Liver (tissue), 3 donors: Measurements from ENCODE around the gene TTYH3.

Experiments
- HNF4G ChIP-seq: IDR thresholded peaks from 2 replicates; pipeline ENCODE4 v1.6.1; 2016; ENCODE audit warnings: antibody characterized with exemption
- JUND ChIP-seq, 2 donors: IDR thresholded peaks; 2 replicates each; pipeline ENCODE4 v1.6.1; 2016; ENCODE audit warnings: antibody characterized with exemption in 2 of 2
- MAX ChIP-seq: IDR thresholded peaks from 2 replicates; pipeline ENCODE4 v1.6.1; 2016; ENCODE audit warnings: antibody characterized with exemption
- NR2F2 ChIP-seq: IDR thresholded peaks from 2 replicates; pipeline ENCODE4 v1.6.1; 2016; ENCODE audit warnings: antibody characterized with exemption
- SP1 ChIP-seq: IDR thresholded peaks from 2 replicates; pipeline ENCODE4 v1.6.1; 2018; ENCODE audit warnings: antibody characterized with exemption, mild to moderate bottlenecking
- TAF1 ChIP-seq: conservative IDR thresholded peaks from 2 replicates; pipeline ENCODE4 v1.6.1; 2016; ENCODE audit warnings: antibody characterized with exemption, mild to moderate bottlenecking
- YY1 ChIP-seq: IDR thresholded peaks from 2 replicates; pipeline ENCODE4 v1.6.1; 2016; ENCODE audit warnings: antibody characterized with exemption, mild to moderate bottlenecking
- TF ChIP-seq, protein P1 (sequence below): fragments of 150-350 bp; IDR thresholded peaks from 2 replicates; pipeline ENCODE4 v1.5.1; 2017; ENCODE audit warnings: improper control_type of control experiment, low read depth, low read length; ENCODE audit not compliant: missing input control
- TF ChIP-seq, protein P2 (sequence below): IDR thresholded peaks from 2 replicates; pipeline ENCODE4 v1.6.1; 2016; ENCODE audit warnings: antibody characterized with exemption
- TF ChIP-seq, protein P3 (sequence below): IDR thresholded peaks from 2 replicates; pipeline ENCODE4 v1.6.1; 2016; ENCODE audit warnings: antibody characterized with exemption, mild to moderate bottlenecking
- TF ChIP-seq, protein P4 (sequence below): IDR thresholded peaks from 2 replicates; pipeline ENCODE4 v1.6.1; 2016; ENCODE audit warnings: antibody characterized with exemption
- donor health status: healthy.
- donor health status: healthy.

DNA sequence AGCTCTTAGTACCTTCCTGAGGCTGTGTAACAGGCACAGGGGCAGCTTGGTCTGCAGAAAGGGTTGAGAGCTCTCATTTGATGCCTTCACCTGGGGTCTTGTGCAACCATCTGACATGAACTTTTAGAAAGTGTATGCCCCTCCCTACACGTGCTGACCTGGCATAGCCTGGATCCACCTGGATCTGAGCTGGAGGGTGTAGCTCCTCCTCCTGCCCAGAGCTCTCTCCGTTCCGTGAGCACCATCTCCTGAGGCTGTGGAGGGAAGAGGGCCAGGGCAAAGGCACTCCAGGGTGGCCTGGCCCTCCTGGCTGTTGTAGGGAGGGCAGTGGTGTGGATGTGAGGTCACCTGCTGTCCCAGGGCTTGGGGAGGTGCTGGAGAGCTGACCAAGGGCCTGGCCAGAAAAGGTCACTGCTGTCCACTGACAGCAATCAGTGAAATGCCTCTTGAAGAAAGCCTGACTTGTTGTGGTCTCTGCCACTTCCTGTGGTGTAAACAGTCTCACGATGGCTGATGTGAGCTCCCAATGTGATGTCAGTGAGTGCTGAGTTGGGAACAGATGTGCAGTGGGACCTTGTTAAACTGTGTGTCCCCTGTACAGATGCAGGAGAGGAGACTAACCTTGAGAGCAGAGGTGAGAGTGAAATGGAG is 79.2 kb downstream of the TTYH3 start:
- TF ChIP-seq, protein P1, sequence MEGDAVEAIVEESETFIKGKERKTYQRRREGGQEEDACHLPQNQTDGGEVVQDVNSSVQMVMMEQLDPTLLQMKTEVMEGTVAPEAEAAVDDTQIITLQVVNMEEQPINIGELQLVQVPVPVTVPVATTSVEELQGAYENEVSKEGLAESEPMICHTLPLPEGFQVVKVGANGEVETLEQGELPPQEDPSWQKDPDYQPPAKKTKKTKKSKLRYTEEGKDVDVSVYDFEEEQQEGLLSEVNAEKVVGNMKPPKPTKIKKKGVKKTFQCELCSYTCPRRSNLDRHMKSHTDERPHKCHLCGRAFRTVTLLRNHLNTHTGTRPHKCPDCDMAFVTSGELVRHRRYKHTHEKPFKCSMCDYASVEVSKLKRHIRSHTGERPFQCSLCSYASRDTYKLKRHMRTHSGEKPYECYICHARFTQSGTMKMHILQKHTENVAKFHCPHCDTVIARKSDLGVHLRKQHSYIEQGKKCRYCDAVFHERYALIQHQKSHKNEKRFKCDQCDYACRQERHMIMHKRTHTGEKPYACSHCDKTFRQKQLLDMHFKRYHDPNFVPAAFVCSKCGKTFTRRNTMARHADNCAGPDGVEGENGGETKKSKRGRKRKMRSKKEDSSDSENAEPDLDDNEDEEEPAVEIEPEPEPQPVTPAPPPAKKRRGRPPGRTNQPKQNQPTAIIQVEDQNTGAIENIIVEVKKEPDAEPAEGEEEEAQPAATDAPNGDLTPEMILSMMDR = no peak
- TF ChIP-seq YY1 (no peak), SP1 (no peak), MAX (no peak), JUND (IDR thresholded peaks at IDR 0.05) (no peak), NR2F2 (no peak), TAF1 (no peak), HNF4G (no peak)
- TF ChIP-seq, protein P2, sequence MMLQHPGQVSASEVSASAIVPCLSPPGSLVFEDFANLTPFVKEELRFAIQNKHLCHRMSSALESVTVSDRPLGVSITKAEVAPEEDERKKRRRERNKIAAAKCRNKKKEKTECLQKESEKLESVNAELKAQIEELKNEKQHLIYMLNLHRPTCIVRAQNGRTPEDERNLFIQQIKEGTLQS = no peak
- TF ChIP-seq, protein P3, sequence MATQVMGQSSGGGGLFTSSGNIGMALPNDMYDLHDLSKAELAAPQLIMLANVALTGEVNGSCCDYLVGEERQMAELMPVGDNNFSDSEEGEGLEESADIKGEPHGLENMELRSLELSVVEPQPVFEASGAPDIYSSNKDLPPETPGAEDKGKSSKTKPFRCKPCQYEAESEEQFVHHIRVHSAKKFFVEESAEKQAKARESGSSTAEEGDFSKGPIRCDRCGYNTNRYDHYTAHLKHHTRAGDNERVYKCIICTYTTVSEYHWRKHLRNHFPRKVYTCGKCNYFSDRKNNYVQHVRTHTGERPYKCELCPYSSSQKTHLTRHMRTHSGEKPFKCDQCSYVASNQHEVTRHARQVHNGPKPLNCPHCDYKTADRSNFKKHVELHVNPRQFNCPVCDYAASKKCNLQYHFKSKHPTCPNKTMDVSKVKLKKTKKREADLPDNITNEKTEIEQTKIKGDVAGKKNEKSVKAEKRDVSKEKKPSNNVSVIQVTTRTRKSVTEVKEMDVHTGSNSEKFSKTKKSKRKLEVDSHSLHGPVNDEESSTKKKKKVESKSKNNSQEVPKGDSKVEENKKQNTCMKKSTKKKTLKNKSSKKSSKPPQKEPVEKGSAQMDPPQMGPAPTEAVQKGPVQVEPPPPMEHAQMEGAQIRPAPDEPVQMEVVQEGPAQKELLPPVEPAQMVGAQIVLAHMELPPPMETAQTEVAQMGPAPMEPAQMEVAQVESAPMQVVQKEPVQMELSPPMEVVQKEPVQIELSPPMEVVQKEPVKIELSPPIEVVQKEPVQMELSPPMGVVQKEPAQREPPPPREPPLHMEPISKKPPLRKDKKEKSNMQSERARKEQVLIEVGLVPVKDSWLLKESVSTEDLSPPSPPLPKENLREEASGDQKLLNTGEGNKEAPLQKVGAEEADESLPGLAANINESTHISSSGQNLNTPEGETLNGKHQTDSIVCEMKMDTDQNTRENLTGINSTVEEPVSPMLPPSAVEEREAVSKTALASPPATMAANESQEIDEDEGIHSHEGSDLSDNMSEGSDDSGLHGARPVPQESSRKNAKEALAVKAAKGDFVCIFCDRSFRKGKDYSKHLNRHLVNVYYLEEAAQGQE = no peak
- TF ChIP-seq, protein P4, sequence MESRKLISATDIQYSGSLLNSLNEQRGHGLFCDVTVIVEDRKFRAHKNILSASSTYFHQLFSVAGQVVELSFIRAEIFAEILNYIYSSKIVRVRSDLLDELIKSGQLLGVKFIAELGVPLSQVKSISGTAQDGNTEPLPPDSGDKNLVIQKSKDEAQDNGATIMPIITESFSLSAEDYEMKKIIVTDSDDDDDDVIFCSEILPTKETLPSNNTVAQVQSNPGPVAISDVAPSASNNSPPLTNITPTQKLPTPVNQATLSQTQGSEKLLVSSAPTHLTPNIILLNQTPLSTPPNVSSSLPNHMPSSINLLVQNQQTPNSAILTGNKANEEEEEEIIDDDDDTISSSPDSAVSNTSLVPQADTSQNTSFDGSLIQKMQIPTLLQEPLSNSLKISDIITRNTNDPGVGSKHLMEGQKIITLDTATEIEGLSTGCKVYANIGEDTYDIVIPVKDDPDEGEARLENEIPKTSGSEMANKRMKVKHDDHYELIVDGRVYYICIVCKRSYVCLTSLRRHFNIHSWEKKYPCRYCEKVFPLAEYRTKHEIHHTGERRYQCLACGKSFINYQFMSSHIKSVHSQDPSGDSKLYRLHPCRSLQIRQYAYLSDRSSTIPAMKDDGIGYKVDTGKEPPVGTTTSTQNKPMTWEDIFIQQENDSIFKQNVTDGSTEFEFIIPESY = no peak
